ENCODE measurements around the gene RPA3.

RPA3 gene

GRCh38 chr7:7670490-7670889 lies 47.9 kb downstream of the RPA3 start:
- peaks cover 0 to 7% of the 10 kb centered on the region in 2 donors for H3K36me3 ChIP-seq (replicated peaks in 1 of 2; ENCODE audit: control insufficient read depth in 2 of 2, insufficient read depth in 2 of 2, low read length in 2 of 2)
- no peak overlapping the region for H3K23ac ChIP-seq (ENCODE audit: low read depth, low read length, poor library complexity)
- no peak for DNase-seq (ENCODE audit: low spot score)
- H3K4me3 ChIP-seq (ENCODE audit: low read length in 2 of 2) = no peak overlapping the region
- no CpG with 5 or more reads among the region's 3 CpGs for WGBS, 2 donors (ENCODE audit: extremely low coverage in 2 of 2, insufficient read length in 2 of 2, insufficient replicate concordance in 1 of 2)
- H3K4me2 ChIP-seq (ENCODE audit: insufficient read depth, low read length, poor library complexity, severe bottlenecking) = no peak overlapping the region
- no peaks in the 10 kb centered on the region for H3K79me1 ChIP-seq (ENCODE audit: low read depth, low read length)
- no peaks in the 10 kb centered on the region for H3K27me3 ChIP-seq (ENCODE audit: control insufficient read depth in 3 of 3, insufficient read depth in 3 of 3, low read depth in 1 of 3, low read length in 3 of 3)
- no peak overlapping the region for H2AK5ac ChIP-seq (ENCODE audit: low read depth, low read length)
- no peak overlapping the region for H2BK12ac ChIP-seq (ENCODE audit: low read length)
- H3K9ac ChIP-seq (ENCODE audit: low read depth, low read length, poor library complexity) = no peak overlapping the region
- H3K18ac ChIP-seq (ENCODE audit: low read length) = no peak overlapping the region
- no peak overlapping the region for H3K27ac ChIP-seq (replicated peaks; ENCODE audit: low read length)
- H2BK5ac ChIP-seq (ENCODE audit: low read length) = no peak overlapping the region
- H2BK120ac ChIP-seq (ENCODE audit: low read depth, low read length) = no peak overlapping the region
- no peak overlapping the region for H4K91ac ChIP-seq (ENCODE audit: low read depth, low read length, poor library complexity)
- no peak overlapping the region for H4K8ac ChIP-seq (ENCODE audit: low read depth, low read length)
- H2BK15ac ChIP-seq (ENCODE audit: low read length) = no peak overlapping the region
- no peak overlapping the region for H2AFZ ChIP-seq (ENCODE audit: low read length)
- no peaks in the 10 kb centered on the region for H3K9me3 ChIP-seq (replicated peaks in 1 of 2; ENCODE audit: control insufficient read depth in 2 of 2, insufficient read depth in 1 of 2, low read depth in 1 of 2, low read length in 2 of 2)
- no peaks in the 10 kb centered on the region for H3K4me1 ChIP-seq (ENCODE audit: control insufficient read depth in 2 of 2, insufficient read depth in 1 of 2, low read depth in 1 of 2, low read length in 2 of 2)
- no peak overlapping the region for H3K4ac ChIP-seq (ENCODE audit: low read length)
- no peak overlapping the region for H3K14ac ChIP-seq (ENCODE audit: low read length)

- no peak for DNase-seq (ENCODE audit: low spot score)
Measured at GRCh38 chr7:7668706-7669105, 49.7 kb downstream of the RPA3 start.

GRCh38 chr7:7667187-7667586 lies 51.2 kb downstream of the RPA3 start:
- no peaks in the 10 kb centered on the region for H3K27me3 ChIP-seq (ENCODE audit: control insufficient read depth in 3 of 3, insufficient read depth in 3 of 3, low read depth in 1 of 3, low read length in 3 of 3)
- no peak overlapping the region for H3K18ac ChIP-seq (ENCODE audit: low read length)
- H3K27ac ChIP-seq (replicated peaks; ENCODE audit: low read length) = no peak overlapping the region
- H2BK12ac ChIP-seq (ENCODE audit: low read length) = no peak overlapping the region
- H3K9me3 ChIP-seq (replicated peaks in 1 of 2; ENCODE audit: control insufficient read depth in 2 of 2, insufficient read depth in 1 of 2, low read depth in 1 of 2, low read length in 2 of 2) = no peaks in the 10 kb centered on the region
- no peak overlapping the region for H3K14ac ChIP-seq (ENCODE audit: low read length)
- no peak overlapping the region for H3K4me3 ChIP-seq (ENCODE audit: low read length in 2 of 2)
- no peak overlapping the region for H2BK15ac ChIP-seq (ENCODE audit: low read length)
- H3K36me3 ChIP-seq (replicated peaks in 1 of 2; ENCODE audit: control insufficient read depth in 2 of 2, insufficient read depth in 2 of 2, low read length in 2 of 2) = no peaks in the 10 kb centered on the region
- no peak overlapping the region for H4K8ac ChIP-seq (ENCODE audit: low read depth, low read length)
- no peak overlapping the region for H3K23ac ChIP-seq (ENCODE audit: low read depth, low read length, poor library complexity)
- WGBS, 2 donors (ENCODE audit: extremely low coverage in 2 of 2, insufficient read length in 2 of 2, insufficient replicate concordance in 1 of 2) = no CpG with 5 or more reads among the region's 2 CpGs
- no peak overlapping the region for H2AK5ac ChIP-seq (ENCODE audit: low read depth, low read length)
- no peak overlapping the region for H2BK120ac ChIP-seq (ENCODE audit: low read depth, low read length)
- no peak overlapping the region for H3K9ac ChIP-seq (ENCODE audit: low read depth, low read length, poor library complexity)
- no peak for DNase-seq (ENCODE audit: low spot score)
- no peak overlapping the region for H2BK5ac ChIP-seq (ENCODE audit: low read length)
- no peak overlapping the region for H3K4me2 ChIP-seq (ENCODE audit: insufficient read depth, low read length, poor library complexity, severe bottlenecking)
- no peak overlapping the region for H2AFZ ChIP-seq (ENCODE audit: low read length)
- peaks cover 0 to 2% of the 10 kb centered on the region in 2 donors for H3K4me1 ChIP-seq (ENCODE audit: control insufficient read depth in 2 of 2, insufficient read depth in 1 of 2, low read depth in 1 of 2, low read length in 2 of 2)
- H3K4ac ChIP-seq (ENCODE audit: low read length) = no peak overlapping the region
- H4K91ac ChIP-seq (ENCODE audit: low read depth, low read length, poor library complexity) = no peak overlapping the region
- no peaks in the 10 kb centered on the region for H3K79me1 ChIP-seq (ENCODE audit: low read depth, low read length)

More at GRCh38 chr7:7668706-7669105, 49.7 kb downstream of the RPA3 start:
- Histone ChIP-seq H3K79me1 (ENCODE audit: low read depth, low read length) (no peaks in the 10 kb centered on the region), H3K36me3 (replicated peaks in 1 of 2; ENCODE audit: control insufficient read depth in 2 of 2, insufficient read depth in 2 of 2, low read length in 2 of 2) (no peaks in the 10 kb centered on the region), H3K4me2 (ENCODE audit: insufficient read depth, low read length, poor library complexity, severe bottlenecking) (no peak overlapping the region), H3K14ac (ENCODE audit: low read length) (no peak overlapping the region), H2BK15ac (ENCODE audit: low read length) (no peak overlapping the region), H2BK5ac (ENCODE audit: low read length) (no peak overlapping the region), H3K23ac (ENCODE audit: low read depth, low read length, poor library complexity) (no peak overlapping the region), H2AFZ (ENCODE audit: low read length) (no peak overlapping the region), H2BK12ac (ENCODE audit: low read length) (no peak overlapping the region), H4K8ac (ENCODE audit: low read depth, low read length) (no peak overlapping the region), H3K4me1 (ENCODE audit: control insufficient read depth in 2 of 2, insufficient read depth in 1 of 2, low read depth in 1 of 2, low read length in 2 of 2) (peaks cover 0 to 2% of the 10 kb centered on the region in 2 donors), H3K27me3 (ENCODE audit: control insufficient read depth in 3 of 3, insufficient read depth in 3 of 3, low read depth in 1 of 3, low read length in 3 of 3) (no peaks in the 10 kb centered on the region), H3K9ac (ENCODE audit: low read depth, low read length, poor library complexity) (no peak overlapping the region), H2BK120ac (ENCODE audit: low read depth, low read length) (no peak overlapping the region), H3K9me3 (replicated peaks in 1 of 2; ENCODE audit: control insufficient read depth in 2 of 2, insufficient read depth in 1 of 2, low read depth in 1 of 2, low read length in 2 of 2) (no peaks in the 10 kb centered on the region), H3K4ac (ENCODE audit: low read length) (no peak overlapping the region), H4K91ac (ENCODE audit: low read depth, low read length, poor library complexity) (no peak overlapping the region), H3K27ac (replicated peaks; ENCODE audit: low read length) (no peak overlapping the region), H2AK5ac (ENCODE audit: low read depth, low read length) (no peak overlapping the region), H3K4me3 (ENCODE audit: low read length in 2 of 2) (no peak overlapping the region), H3K18ac (ENCODE audit: low read length) (no peak overlapping the region)
- no CpG with 5 or more reads among the region's 1 CpG for WGBS, 2 donors (ENCODE audit: extremely low coverage in 2 of 2, insufficient read length in 2 of 2, insufficient replicate concordance in 1 of 2)

DNA sequence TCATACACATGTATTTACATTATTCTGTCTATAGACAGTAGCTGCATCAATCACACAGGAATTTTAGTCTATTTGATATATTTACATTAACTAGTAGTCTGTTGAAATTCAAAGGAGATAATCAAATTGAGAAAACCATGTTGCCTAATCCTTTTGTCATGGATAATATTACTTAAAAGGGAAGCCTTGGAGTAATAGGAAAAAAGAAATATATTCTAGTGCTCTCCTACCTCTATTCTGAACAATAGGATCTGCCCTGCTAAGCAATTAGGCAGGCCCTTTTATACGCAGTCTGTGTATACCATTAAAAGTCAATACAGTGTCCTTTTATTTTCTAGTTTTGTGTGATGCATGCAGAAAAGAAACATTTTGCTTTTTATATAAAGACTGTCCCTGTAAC lies 53.4 kb downstream of the RPA3 start:
- Histone ChIP-seq H2AFZ (ENCODE audit: low read length) (no peak overlapping the region), H2AK5ac (ENCODE audit: low read depth, low read length) (no peak overlapping the region), H3K4me1 (ENCODE audit: control insufficient read depth in 2 of 2, insufficient read depth in 1 of 2, low read depth in 1 of 2, low read length in 2 of 2) (peaks cover 0 to 2% of the 10 kb centered on the region in 2 donors), H3K4me3 (ENCODE audit: low read length in 2 of 2) (no peak overlapping the region), H2BK15ac (ENCODE audit: low read length) (no peak overlapping the region), H4K8ac (ENCODE audit: low read depth, low read length) (no peak overlapping the region), H4K91ac (ENCODE audit: low read depth, low read length, poor library complexity) (no peak overlapping the region), H3K27me3 (ENCODE audit: control insufficient read depth in 3 of 3, insufficient read depth in 3 of 3, low read depth in 1 of 3, low read length in 3 of 3) (no peaks in the 10 kb centered on the region), H2BK12ac (ENCODE audit: low read length) (no peak overlapping the region), H2BK5ac (ENCODE audit: low read length) (no peak overlapping the region), H3K9me3 (replicated peaks in 1 of 2; ENCODE audit: control insufficient read depth in 2 of 2, insufficient read depth in 1 of 2, low read depth in 1 of 2, low read length in 2 of 2) (no peaks in the 10 kb centered on the region), H3K27ac (replicated peaks; ENCODE audit: low read length) (no peak overlapping the region), H3K79me1 (ENCODE audit: low read depth, low read length) (no peaks in the 10 kb centered on the region), H3K14ac (ENCODE audit: low read length) (no peak overlapping the region), H3K36me3 (replicated peaks in 1 of 2; ENCODE audit: control insufficient read depth in 2 of 2, insufficient read depth in 2 of 2, low read length in 2 of 2) (no peaks in the 10 kb centered on the region), H3K23ac (ENCODE audit: low read depth, low read length, poor library complexity) (no peak overlapping the region), H3K4me2 (ENCODE audit: insufficient read depth, low read length, poor library complexity, severe bottlenecking) (no peak overlapping the region), H3K4ac (ENCODE audit: low read length) (no peak overlapping the region), H2BK120ac (ENCODE audit: low read depth, low read length) (no peak overlapping the region), H3K9ac (ENCODE audit: low read depth, low read length, poor library complexity) (no peak overlapping the region), H3K18ac (ENCODE audit: low read length) (no peak overlapping the region)
- no peak for DNase-seq (ENCODE audit: low spot score)
- no CpG with 5 or more reads among the region's 1 CpG for WGBS, 2 donors (ENCODE audit: extremely low coverage in 2 of 2, insufficient read length in 2 of 2, insufficient replicate concordance in 1 of 2)

Measured in neuronal stem cell (in vitro differentiated cells).